ENCODE data around the gene PIEZO1. TPM values are rescaled to one million over a fixed set of nuclear protein-coding genes. Genes with fewer than 3 reads are reported as not detected.

PIEZO1 gene
- total and polyA plus RNA-seq, 9 of the 15 experiments (the other 6 are each of a cell fraction or from before 2014, with no cell fraction given) = 3.6 to 432 (median 131) TPM

DNA sequence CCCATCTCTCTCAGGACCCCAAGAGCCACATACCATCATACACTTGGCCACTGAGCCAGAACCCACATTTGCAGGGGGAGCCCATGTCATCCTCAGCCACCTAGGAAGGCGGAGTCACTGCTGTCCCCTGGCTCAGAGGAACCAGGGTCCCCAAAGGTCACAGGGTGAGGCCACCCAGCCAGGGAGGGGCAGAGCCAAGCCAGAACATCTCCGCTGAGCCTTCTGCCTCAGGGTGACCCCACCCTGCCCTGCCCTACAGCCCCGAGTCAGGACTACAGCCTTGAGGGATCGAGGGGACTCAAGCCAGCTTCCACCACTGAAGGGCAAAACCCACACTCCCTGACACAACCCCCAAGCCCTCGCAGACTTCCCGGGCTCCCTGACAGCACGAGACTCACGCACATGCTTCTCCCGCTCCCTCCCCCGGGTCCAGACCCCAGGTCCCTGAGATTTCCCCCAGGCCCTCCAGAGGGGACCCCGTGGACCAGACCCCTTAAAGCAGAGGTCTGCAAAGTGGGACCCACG, 17.4 kb downstream of the PIEZO1 start:
- Histone ChIP-seq H3K9me1 (ENCODE audit: control insufficient read depth, insufficient read depth, low read length) (peaks cover 16% of the 10 kb centered on the region), H3K36me3 (ENCODE audit: control insufficient read depth, insufficient read depth, low read length) (peaks cover 78% of the 10 kb centered on the region), H3K9ac (ENCODE audit: insufficient read depth in 1 of 2, low read depth in 2 of 2, low read length in 2 of 2) (peak overlapping the region; percentile 40 to 88; a peak in 3 of 4 replicates), H3K4me1 (replicated peaks in 1 of 2; ENCODE audit: control insufficient read depth in 2 of 2, insufficient read depth in 2 of 2, low read length in 2 of 2) (peaks cover 62 to 99% of the 10 kb centered on the region in 2 experiments), H3K4me3 (no peak overlapping the region), H2AFZ (ENCODE audit: low read depth, low read length) (no peak overlapping the region), H3K27ac (ENCODE audit: extremely low read depth, low read depth, low read length) (peak overlapping the region; percentile 62), H3K79me2 (ENCODE audit: control insufficient read depth, insufficient read depth, low read length) (peaks cover 99% of the 10 kb centered on the region), H3K4me2 (ENCODE audit: insufficient read depth, low read length) (peak overlapping the region; percentile 62; the same call in 1 of the 2 replicates), H3K9me3 (replicated peaks; ENCODE audit: control insufficient read depth, insufficient read depth, low read depth, low read length) (no peaks in the 10 kb centered on the region), H4K20me1 (replicated peaks; ENCODE audit: control insufficient read depth, insufficient read depth, low read length) (peaks cover 55% of the 10 kb centered on the region), H3K27me3 (ENCODE audit: control insufficient read depth in 2 of 2, insufficient read depth in 2 of 2, low read length in 2 of 2) (no peaks in the 10 kb centered on the region)
- ChIA-PET POLR2A (interaction anchor here (0.5 to 7.2 kb wide), 6 partner anchors 11 to 134 kb away, joined by 3 to 102 read pairs (median 4); partner anchors contain the start of gene PIEZO1), CTCF (ENCODE audit: low intra/inter-chr PET ratio) (no interaction called here)
- intact Hi-C loops (cut with micrococcal nuclease) = no loop called here
- DNase-seq (ENCODE audit: extremely low read depth in 1 of 4, low spot score in 3 of 4) (peak in 3 of 4 experiments; percentile 48 to 67 (median 65)), FAIRE-seq (no peak), ATAC-seq (no peak)
- 49% methylated on average over 11 of the region's 12 CpGs for WGBS (ENCODE audit: insufficient coverage, low coverage, missing lambda C conversion rate)
- in situ Hi-C loops (cut with MboI) = no loop called here
- BruUV-seq (replicated peaks) = no TSS peak
- no peak for TF ChIP-seq ZKSCAN8 (CRISPR knock-in tag; IDR thresholded peaks at IDR 0.05)
- peak; percentile 40; the same call in 1 of the 2 replicates for TF ChIP-seq TFAP4 (CRISPR knock-in tag; IDR thresholded peaks at IDR 0.05; ENCODE audit: borderline replicate concordance)
- no peak for TF ChIP-seq BRF2 (IDR thresholded peaks at IDR 0.05; ENCODE audit: borderline replicate concordance, insufficient read depth, insufficient read length)
- TF ChIP-seq SAP30 (IDR thresholded peaks at IDR 0.05; ENCODE audit: borderline replicate concordance, insufficient read depth, low read depth, low read length, poor library complexity, severe bottlenecking) = no peak
- TF ChIP-seq, protein P1, sequence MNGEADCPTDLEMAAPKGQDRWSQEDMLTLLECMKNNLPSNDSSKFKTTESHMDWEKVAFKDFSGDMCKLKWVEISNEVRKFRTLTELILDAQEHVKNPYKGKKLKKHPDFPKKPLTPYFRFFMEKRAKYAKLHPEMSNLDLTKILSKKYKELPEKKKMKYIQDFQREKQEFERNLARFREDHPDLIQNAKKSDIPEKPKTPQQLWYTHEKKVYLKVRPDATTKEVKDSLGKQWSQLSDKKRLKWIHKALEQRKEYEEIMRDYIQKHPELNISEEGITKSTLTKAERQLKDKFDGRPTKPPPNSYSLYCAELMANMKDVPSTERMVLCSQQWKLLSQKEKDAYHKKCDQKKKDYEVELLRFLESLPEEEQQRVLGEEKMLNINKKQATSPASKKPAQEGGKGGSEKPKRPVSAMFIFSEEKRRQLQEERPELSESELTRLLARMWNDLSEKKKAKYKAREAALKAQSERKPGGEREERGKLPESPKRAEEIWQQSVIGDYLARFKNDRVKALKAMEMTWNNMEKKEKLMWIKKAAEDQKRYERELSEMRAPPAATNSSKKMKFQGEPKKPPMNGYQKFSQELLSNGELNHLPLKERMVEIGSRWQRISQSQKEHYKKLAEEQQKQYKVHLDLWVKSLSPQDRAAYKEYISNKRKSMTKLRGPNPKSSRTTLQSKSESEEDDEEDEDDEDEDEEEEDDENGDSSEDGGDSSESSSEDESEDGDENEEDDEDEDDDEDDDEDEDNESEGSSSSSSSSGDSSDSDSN (IDR thresholded peaks at IDR 0.05; ENCODE audit: borderline replicate concordance in 1 of 2, low read depth in 2 of 2, low read length in 2 of 2) = 0 out of 4 replicates have a peak, but pooled peaks of 1 of the 2 experiments have one; percentile 12
- TF ChIP-seq ZNF133 (CRISPR knock-in tag; IDR thresholded peaks at IDR 0.05) = no peak
- 0 out of 2 replicates have a peak, but pooled peaks have one; percentile 20 for TF ChIP-seq VEZF1 (CRISPR knock-in tag; IDR thresholded peaks at IDR 0.05)
- no peak for TF ChIP-seq ZNF23 (CRISPR knock-in tag; IDR thresholded peaks at IDR 0.05)
- TF ChIP-seq NCOR1 (IDR thresholded peaks at IDR 0.05) = no peak
- TF ChIP-seq, protein P2, sequence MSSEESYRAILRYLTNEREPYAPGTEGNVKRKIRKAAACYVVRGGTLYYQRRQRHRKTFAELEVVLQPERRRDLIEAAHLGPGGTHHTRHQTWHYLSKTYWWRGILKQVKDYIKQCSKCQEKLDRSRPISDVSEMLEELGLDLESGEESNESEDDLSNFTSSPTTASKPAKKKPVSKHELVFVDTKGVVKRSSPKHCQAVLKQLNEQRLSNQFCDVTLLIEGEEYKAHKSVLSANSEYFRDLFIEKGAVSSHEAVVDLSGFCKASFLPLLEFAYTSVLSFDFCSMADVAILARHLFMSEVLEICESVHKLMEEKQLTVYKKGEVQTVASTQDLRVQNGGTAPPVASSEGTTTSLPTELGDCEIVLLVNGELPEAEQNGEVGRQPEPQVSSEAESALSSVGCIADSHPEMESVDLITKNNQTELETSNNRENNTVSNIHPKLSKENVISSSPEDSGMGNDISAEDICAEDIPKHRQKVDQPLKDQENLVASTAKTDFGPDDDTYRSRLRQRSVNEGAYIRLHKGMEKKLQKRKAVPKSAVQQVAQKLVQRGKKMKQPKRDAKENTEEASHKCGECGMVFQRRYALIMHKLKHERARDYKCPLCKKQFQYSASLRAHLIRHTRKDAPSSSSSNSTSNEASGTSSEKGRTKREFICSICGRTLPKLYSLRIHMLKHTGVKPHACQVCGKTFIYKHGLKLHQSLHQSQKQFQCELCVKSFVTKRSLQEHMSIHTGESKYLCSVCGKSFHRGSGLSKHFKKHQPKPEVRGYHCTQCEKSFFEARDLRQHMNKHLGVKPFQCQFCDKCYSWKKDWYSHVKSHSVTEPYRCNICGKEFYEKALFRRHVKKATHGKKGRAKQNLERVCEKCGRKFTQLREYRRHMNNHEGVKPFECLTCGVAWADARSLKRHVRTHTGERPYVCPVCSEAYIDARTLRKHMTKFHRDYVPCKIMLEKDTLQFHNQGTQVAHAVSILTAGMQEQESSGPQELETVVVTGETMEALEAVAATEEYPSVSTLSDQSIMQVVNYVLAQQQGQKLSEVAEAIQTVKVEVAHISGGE (CRISPR knock-in tag; IDR thresholded peaks at IDR 0.05) = 0 out of 6 replicates have a peak, but pooled peaks of 1 of the 3 experiments have one; percentile 5
